GM12891 (cell line): ENCODE data around the gene TSPAN3.

Experiments used
- PAX5 ChIP-seq: IDR thresholded peaks from 2 replicates; pipeline ENCODE4 v1.6.1; 2011; ENCODE audit warnings: low read length, moderate library complexity, mild to moderate bottlenecking; ENCODE audit not compliant: insufficient read depth, severe bottlenecking
- POLR2A ChIP-seq: IDR thresholded peaks from 2 replicates; pipeline ENCODE4 v1.6.1; 2011; ENCODE audit warnings: low read depth, low read length, control low read depth
- POLR2AphosphoS5 ChIP-seq: IDR thresholded peaks from 2 replicates; pipeline ENCODE4 v1.6.1; 2011; ENCODE audit warnings: low read depth, low read length, control low read depth
- SPI1 ChIP-seq: IDR thresholded peaks from 2 replicates; pipeline ENCODE4 v1.6.1; 2011; ENCODE audit warnings: low read depth, low read length, control low read depth

- TF ChIP-seq POLR2A (no peak), POLR2AphosphoS5 (no peak), PAX5 (no peak), SPI1 (no peak)
Measured at GRCh38 chr15:77032647-77033416, 38.1 kb downstream of the TSPAN3 start.
